ENCODE measurements around the gene SUSD5.

- no peak for TF ChIP-seq CTCF (IDR thresholded peaks at IDR 0.05)
- TF ChIP-seq TEAD4 (IDR thresholded peaks at IDR 0.05; ENCODE audit: borderline replicate concordance, insufficient read depth), result no peak
- TF ChIP-seq MXI1 (IDR thresholded peaks at IDR 0.05; ENCODE audit: low read depth, low read length), result no peak
- no peak for TF ChIP-seq GABPA (IDR thresholded peaks at IDR 0.05; ENCODE audit: low read depth)
- TF ChIP-seq YY1 (IDR thresholded peaks at IDR 0.05; ENCODE audit: low read depth), result no peak
- TF ChIP-seq FOSL2 (IDR thresholded peaks at IDR 0.05; ENCODE audit: borderline replicate concordance, low read depth), result peak; percentile 24; the same call in 1 of the 2 replicates
- TF ChIP-seq MAX (IDR thresholded peaks at IDR 0.05; ENCODE audit: low read depth), result no peak
- no peak for TF ChIP-seq POLR2AphosphoS5 (IDR thresholded peaks at IDR 0.05; ENCODE audit: low read depth, low read length)
Measured at GRCh38 chr3:33186524-33187367, 31.9 kb downstream of the SUSD5 start.

All from SK-N-SH (cell line).